K562 (cell line): ENCODE data around the gene GNPTAB. TPM values are rescaled to one million over a fixed set of nuclear protein-coding genes. Genes with fewer than 3 reads are reported as not detected.

Source experiments
- CHCHD3 ChIP-seq: fragments of 250-450 bp; sonication (Bioruptor Pico); IDR thresholded peaks from 2 replicates; pipeline ENCODE4 v2.1.2; 2022; ENCODE audit warnings: mild to moderate bottlenecking
- CTBP1 ChIP-seq: fragments of 450-650 bp; IDR thresholded peaks from 2 replicates; pipeline ENCODE4 v1.6.1; 2016; ENCODE audit warnings: borderline replicate concordance
- ELF1 ChIP-seq: fragments of 200-800 bp; sonication (Bioruptor generic); IDR thresholded peaks from 2 replicates; pipeline ENCODE4 v1.6.1; 2016; ENCODE audit warnings: missing genetic modification characterization, missing compliant biosample characterization
- FOXA1 ChIP-seq: fragments of 450-650 bp; IDR thresholded peaks from 2 replicates; pipeline ENCODE4 v1.6.1; 2016; ENCODE audit warnings: mild to moderate bottlenecking, borderline replicate concordance
- GTF2F1 ChIP-seq: IDR thresholded peaks from 2 replicates; pipeline ENCODE4 v1.6.1; 2011; ENCODE audit warnings: low read depth, low read length, improper control_type of control experiment
- HINFP ChIP-seq: fragments of 450-650 bp; conservative IDR thresholded peaks from 2 replicates; pipeline ENCODE4 v1.6.1; 2016; ENCODE audit warnings: missing genetic modification characterization, low read depth, mild to moderate bottlenecking, control low read depth, missing compliant biosample characterization
- L3MBTL2 ChIP-seq: fragments of 450-650 bp; IDR thresholded peaks from 2 replicates; pipeline ENCODE4 v1.6.1; 2016; ENCODE audit warnings: mild to moderate bottlenecking, moderate library complexity
- NCOA6 ChIP-seq: fragments of 450-650 bp; IDR thresholded peaks from 2 replicates; pipeline ENCODE4 v1.6.1; 2017; ENCODE audit warnings: mild to moderate bottlenecking
- PML ChIP-seq: IDR thresholded peaks from 2 replicates; pipeline ENCODE4 v1.6.1; 2012; ENCODE audit warnings: low read length, inconsistent platforms
- PRPF4 ChIP-seq: fragments of 200-400 bp; formaldehyde crosslinking; IDR thresholded peaks from one replicate; pipeline ENCODE4 v1.6.1; 2017; ENCODE audit warnings: low read length, low read depth, mild to moderate bottlenecking; ENCODE audit not compliant: insufficient read depth, poor library complexity, severe bottlenecking
- RCOR1 ChIP-seq, 2 experiments: IDR thresholded peaks; 2 replicates each; pipeline ENCODE4 v1.6.1; 2012; ENCODE audit warnings: low read depth in 2 of 2, low read length in 2 of 2, borderline replicate concordance in 1 of 2, improper control_type of control experiment in 1 of 2
- SAFB ChIP-seq: fragments of 200-400 bp; formaldehyde crosslinking; IDR thresholded peaks from 2 replicates; pipeline ENCODE4 v1.6.1; 2017; ENCODE audit warnings: low read depth, low read length, borderline replicate concordance
- SIN3B ChIP-seq: fragments of 450-650 bp; IDR thresholded peaks from 2 replicates; pipeline ENCODE4 v1.6.1; 2017; ENCODE audit warnings: low read depth, mild to moderate bottlenecking, moderate library complexity
- SIX5 ChIP-seq, 2 experiments: IDR thresholded peaks; 2 replicates each; pipeline ENCODE4 v1.6.1; 2011; ENCODE audit warnings: low read length in 2 of 2, borderline replicate concordance in 1 of 2, low read depth in 1 of 2, mild to moderate bottlenecking in 1 of 2, moderate library complexity in 1 of 2; ENCODE audit not compliant: insufficient read depth in 1 of 2
- SOX6 ChIP-seq: fragments of 450-650 bp; IDR thresholded peaks from 2 replicates; pipeline ENCODE4 v1.6.1; 2014; ENCODE audit warnings: mild to moderate bottlenecking
- THAP12 ChIP-seq: fragments of 250-450 bp; sonication (Bioruptor Pico); IDR thresholded peaks from 2 replicates; pipeline ENCODE4 v1.9.0; 2021; ENCODE audit warnings: mild to moderate bottlenecking, inconsistent platforms
- YBX1 ChIP-seq: fragments of 450-650 bp; IDR thresholded peaks from 2 replicates; pipeline ENCODE4 v1.7.1; 2016; ENCODE audit warnings: mild to moderate bottlenecking
- YY1 ChIP-seq, 3 experiments: IDR thresholded peaks; 2 replicates each; pipeline ENCODE4 v1.6.1; 2011; ENCODE audit warnings: low read length in 2 of 3, mild to moderate bottlenecking in 2 of 3, moderate library complexity in 2 of 3, borderline replicate concordance in 1 of 3, control low read depth in 1 of 3, low read depth in 1 of 3; ENCODE audit not compliant: insufficient read depth in 3 of 3, insufficient replicate concordance in 2 of 3, control insufficient read depth in 1 of 3, insufficient read length in 1 of 3; ENCODE audit errors: extremely low read depth in 1 of 3
- ZNF197 ChIP-seq: fragments of 200-800 bp; sonication (Bioruptor generic); IDR thresholded peaks from 2 replicates; pipeline ENCODE4 v1.6.1; 2016; ENCODE audit warnings: low read depth, missing genetic modification characterization, missing compliant biosample characterization
- ZNF224 ChIP-seq: sonication (generic); formaldehyde crosslinking; IDR thresholded peaks from 2 replicates; pipeline ENCODE4 v1.8.0; 2022; ENCODE audit warnings: mild to moderate bottlenecking, missing genetic modification reagents
- ZNF511 ChIP-seq: sonication (generic); formaldehyde crosslinking; IDR thresholded peaks from 2 replicates; pipeline ENCODE4 v1.8.0; 2022; ENCODE audit warnings: mild to moderate bottlenecking, missing genetic modification reagents
- polyA plus RNA-seq, 8 experiments: library from polyadenylated mRNA; depleted of rRNA in 4 of 8; stranded (reverse) in 5 of 8; unstranded in 3 of 8; fragments of >200 nt; fragmentation: Nextera tagmentation in 2 of 8; fragmentation: Illumina TruSeq in 1 of 8; extraction: Ambion mirVana in 2 of 8; extraction: Trizol in 1 of 8; gene quantifications; 2 replicates each; pipeline versions ENCODE4 v1.2.1 to v1.2.3, GENCODE V29; 2011 to 2014; ENCODE audit warnings: inconsistent platforms in 1 of 8, missing spikeins in 1 of 8
- total RNA-seq, 7 experiments: library from RNA; depleted of rRNA in 6 of 7; stranded (reverse); fragments of >200 nt in 6 of 7; fragmentation: Illumina TruSeq in 2 of 7; extraction: Trizol in 2 of 7; gene quantifications; 2 replicates each; pipeline versions ENCODE4 v1.2.1 to v1.2.3, GENCODE V29; 2011 to 2021; ENCODE audit warnings: low replicate concordance in 1 of 7

Gene GNPTAB
- total and polyA plus RNA-seq, 9 of the 15 experiments (the other 6 are each of a cell fraction or from before 2014, with no cell fraction given), result 5.9 to 23.2 (median 19.3) TPM

- peak; percentile 73 for TF ChIP-seq CTBP1
- TF ChIP-seq PML, result peak; percentile 70; the same call in 1 of the 2 replicates
- peak; percentile 59 for TF ChIP-seq ELF1 (tag)
- peak; percentile 42 for TF ChIP-seq SAFB
- TF ChIP-seq SIX5 (IDR thresholded peaks at IDR 0.05; ENCODE audit: borderline replicate concordance in 1 of 2, insufficient read depth in 1 of 2, low read depth in 1 of 2, low read length in 2 of 2), result no peak
- TF ChIP-seq L3MBTL2, result peak; percentile 95
- 0 out of 2 replicates have a peak, but pooled peaks have one; percentile 57 for TF ChIP-seq HINFP (tag)
- no peak for TF ChIP-seq FOXA1
- TF ChIP-seq ZNF511 (CRISPR knock-in tag), result no peak; the same call in 1 of the 2 replicates
- peak; percentile 33 for TF ChIP-seq SIN3B
- TF ChIP-seq GTF2F1, result no peak
- TF ChIP-seq PRPF4, result no peak
- peak in 1 of 2 experiments; percentile 73; a peak in 2 of 4 replicates for TF ChIP-seq RCOR1 (IDR thresholded peaks at IDR 0.05; ENCODE audit: borderline replicate concordance in 1 of 2, low read depth in 2 of 2, low read length in 2 of 2)
- TF ChIP-seq ZNF197 (CRISPR knock-in tag), result peak; percentile 45; the same call in 1 of the 2 replicates
- TF ChIP-seq YBX1, result no peak
- 0 out of 2 replicates have a peak, but pooled peaks have one; percentile 34 for TF ChIP-seq SOX6
- no peak for TF ChIP-seq ZNF224 (CRISPR knock-in tag)
- TF ChIP-seq NCOA6, result peak; percentile 50; the same call in 1 of the 2 replicates
- TF ChIP-seq THAP12 (CRISPR knock-in tag), result peak; percentile 58; the same call in 1 of the 2 replicates
- peak in 2 of 3 experiments; percentile 48 to 66 for TF ChIP-seq YY1 (IDR thresholded peaks at IDR 0.05; ENCODE audit: borderline replicate concordance in 1 of 3, control insufficient read depth in 1 of 3, extremely low read depth in 1 of 3, insufficient read depth in 3 of 3, insufficient read length in 1 of 3, insufficient replicate concordance in 2 of 3, low read depth in 1 of 3, low read length in 2 of 3)
- TF ChIP-seq CHCHD3 (CRISPR knock-in tag), result 0 out of 2 replicates have a peak, but pooled peaks have one; percentile 16
Observed at GRCh38 chr12:101876861-101877805, 46.4 kb upstream of the GNPTAB start, which contains the start of gene DRAM1 (continued).
